ENCODE measurements around the gene MED27. TPM values are rescaled to one million over a fixed set of nuclear protein-coding genes. Genes with fewer than 3 reads are reported as not detected.

MED27 gene
- total and polyA plus RNA-seq, 2 of the 8 experiments (the other 6 are each of a cell fraction or from before 2014, with no cell fraction given) = 29.9 to 56.5 TPM

- TF ChIP-seq CHD7 (IDR thresholded peaks at IDR 0.05; ENCODE audit: insufficient replicate concordance, low read length) = no peak
- no peak for TF ChIP-seq EZH2 (IDR thresholded peaks at IDR 0.05; ENCODE audit: low read depth, low read length, severe bottlenecking)
- TF ChIP-seq NRF1 (IDR thresholded peaks at IDR 0.05; ENCODE audit: low read depth, low read length) = no peak
- no peak for TF ChIP-seq TCF12 (IDR thresholded peaks at IDR 0.05; ENCODE audit: low read depth, low read length)
- TF ChIP-seq EP300 (IDR thresholded peaks at IDR 0.05; ENCODE audit: borderline replicate concordance in 1 of 2, low read depth in 2 of 2, low read length in 2 of 2) = no peak
- no peak for TF ChIP-seq SUZ12 (IDR thresholded peaks at IDR 0.05; ENCODE audit: low read length)
Measured at GRCh38 chr9:131876486-131876885, 203.2 kb downstream of the MED27 start (continued).
